Ectodermal cell (in vitro differentiated cells): ENCODE results near the gene ACER1.
"Not testable (repeated sequence)": the region's sequence is repeated elsewhere in the genome, so short reads cannot be mapped to it uniquely, and the experiment has no call there.

Experiments
- H3K27ac ChIP-seq: 2 replicates; pipeline ENCODE4 v1.7.0; 2013; ENCODE audit warnings: mild to moderate bottlenecking, low read depth, low read length; ENCODE audit not compliant: insufficient read depth, poor library complexity, severe bottlenecking
- H3K27me3 ChIP-seq: 2 replicates; pipeline ENCODE4 v1.7.0; 2013; ENCODE audit warnings: mild to moderate bottlenecking, low read length; ENCODE audit not compliant: insufficient read depth, control insufficient read depth, poor library complexity, severe bottlenecking
- H3K36me3 ChIP-seq: one replicate; pipeline ENCODE4 v1.7.0; 2013; ENCODE audit warnings: low read length; ENCODE audit not compliant: control insufficient read depth, insufficient read depth
- H3K4me1 ChIP-seq: one replicate; pipeline ENCODE4 v1.7.0; 2013; ENCODE audit warnings: low read length; ENCODE audit not compliant: control insufficient read depth, insufficient read depth
- H3K4me3 ChIP-seq: 2 replicates; pipeline ENCODE4 v1.7.0; 2013; ENCODE audit warnings: low read depth, low read length, control low read depth; ENCODE audit not compliant: insufficient read depth
- H3K9me3 ChIP-seq: 2 replicates; pipeline ENCODE4 v1.7.0; 2013; ENCODE audit warnings: mild to moderate bottlenecking, low read length, moderate library complexity; ENCODE audit not compliant: control insufficient read depth
- WGBS, 2 experiments: methylation state at CpG; one replicate each; pipeline ENCODE4 v1.1.7; 2013; ENCODE audit warnings: missing lambda C conversion rate in 2 of 2; 5-methylcytosine and 5-hydroxymethylcytosine counted together

Gene ACER1

GRCh38 chr19:6298413-6298812, 35.0 kb downstream of the ACER1 start:
- no peaks in the 10 kb centered on the region for H3K4me1 ChIP-seq
- peaks cover 5% of the 10 kb centered on the region for H3K9me3 ChIP-seq
- H3K27me3 ChIP-seq = no peaks in the 10 kb centered on the region
- H3K4me3 ChIP-seq = no peak overlapping the region
- no peak overlapping the region for H3K27ac ChIP-seq
- 82 to 85% methylated on average over 5 of the region's 5 CpGs for WGBS, 2 experiments
- H3K36me3 ChIP-seq = no peaks in the 10 kb centered on the region

- no peak overlapping the region for H3K27ac ChIP-seq
- no peak overlapping the region for H3K4me3 ChIP-seq
- H3K4me1 ChIP-seq = no peaks in the 10 kb centered on the region
- H3K27me3 ChIP-seq = no peaks in the 10 kb centered on the region
- WGBS, 2 experiments = 78 to 83% methylated on average over 5 to 6 of the region's 6 CpGs
- H3K36me3 ChIP-seq = no peaks in the 10 kb centered on the region
- H3K9me3 ChIP-seq = peaks cover 7% of the 10 kb centered on the region
Measured at GRCh38 chr19:6297202-6297601, 36.2 kb downstream of the ACER1 start.

GRCh38 chr19:6292006-6292405, 41.4 kb downstream of the ACER1 start:
- no peaks in the 10 kb centered on the region for H3K4me1 ChIP-seq
- H3K27ac ChIP-seq = no peak overlapping the region
- H3K36me3 ChIP-seq = no peaks in the 10 kb centered on the region
- 79 to 91% methylated on average over 4 of the region's 4 CpGs for WGBS, 2 experiments
- H3K9me3 ChIP-seq = peaks cover 14% of the 10 kb centered on the region
- no peak overlapping the region for H3K4me3 ChIP-seq
- no peaks in the 10 kb centered on the region for H3K27me3 ChIP-seq

GRCh38 chr19:6288737-6289136, 44.7 kb downstream of the ACER1 start:
- Histone ChIP-seq H3K27ac (no peak overlapping the region), H3K36me3 (no peaks in the 10 kb centered on the region), H3K9me3 (peaks cover 9% of the 10 kb centered on the region), H3K27me3 (no peaks in the 10 kb centered on the region), H3K4me3 (no peak overlapping the region), H3K4me1 (no peaks in the 10 kb centered on the region)
- 88 to 90% methylated on average over 1 of the region's 1 CpG for WGBS, 2 experiments

GRCh38 chr19:6287269-6287885, 46.0 kb downstream of the ACER1 start:
- Histone ChIP-seq H3K36me3 (no peaks in the 10 kb centered on the region), H3K4me3 (no peak overlapping the region), H3K4me1 (no peaks in the 10 kb centered on the region), H3K27me3 (no peaks in the 10 kb centered on the region), H3K27ac (no peak overlapping the region), H3K9me3 (peaks cover 9% of the 10 kb centered on the region)
- 76 to 84% methylated on average over 5 to 6 of the region's 6 CpGs for WGBS, 2 experiments

GRCh38 chr19:6286676-6287075, 46.7 kb downstream of the ACER1 start:
- no peak overlapping the region for H3K27ac ChIP-seq
- H3K36me3 ChIP-seq = no peaks in the 10 kb centered on the region
- H3K9me3 ChIP-seq = peaks cover 7% of the 10 kb centered on the region
- 78 to 83% methylated on average over 4 of the region's 4 CpGs for WGBS, 2 experiments
- no peaks in the 10 kb centered on the region for H3K4me1 ChIP-seq
- no peak overlapping the region for H3K4me3 ChIP-seq
- H3K27me3 ChIP-seq = no peaks in the 10 kb centered on the region

GRCh38 chr19:6282393-6282792, 51.0 kb downstream of the ACER1 start:
- not testable (repeated sequence) for H3K9me3 ChIP-seq, H3K36me3 ChIP-seq, H3K27me3 ChIP-seq, H3K27ac ChIP-seq, H3K4me3 ChIP-seq
- peaks cover 16% of the 10 kb centered on the region for H3K4me1 ChIP-seq
- WGBS, 2 experiments = 90% methylated on average over 2 to 6 of the region's 6 CpGs

GRCh38 chr19:6279931-6280591, 53.4 kb downstream of the ACER1 start, which contains the start of gene MLLT1:
Gene MLLT1 (minus strand): TSS chr19:6279975. CDS start chr19:6279784, 191 bp downstream.
- Histone ChIP-seq H3K9me3 (no peaks in the 10 kb centered on the region), H3K36me3 (no peaks in the 10 kb centered on the region), H3K4me1 (peaks cover 27% of the 10 kb centered on the region), H3K27ac (no peak within 1 kb of the TSS), H3K4me3 (peak within 1 kb of the TSS; percentile 90), H3K27me3 (no peaks in the 10 kb centered on the region)
- WGBS, 2 experiments = 7 to 8% methylated on average over 66 of the region's 66 CpGs

GRCh38 chr19:6279620-6279930, 53.8 kb downstream of the ACER1 start:
- H3K36me3 ChIP-seq = no peaks in the 10 kb centered on the region
- peaks cover 29% of the 10 kb centered on the region for H3K4me1 ChIP-seq
- peak overlapping the region; percentile 90 for H3K4me3 ChIP-seq
- WGBS, 2 experiments = 0% methylated on average over 59 of the region's 59 CpGs
- no peaks in the 10 kb centered on the region for H3K27me3 ChIP-seq
- H3K9me3 ChIP-seq = no peaks in the 10 kb centered on the region
- no peak overlapping the region for H3K27ac ChIP-seq

- WGBS, 2 experiments = 13% methylated on average over 36 of the region's 36 CpGs
- Histone ChIP-seq H3K36me3 (no peaks in the 10 kb centered on the region), H3K4me1 (peaks cover 35% of the 10 kb centered on the region), H3K4me3 (peak overlapping the region; percentile 90), H3K27me3 (no peaks in the 10 kb centered on the region), H3K9me3 (no peaks in the 10 kb centered on the region), H3K27ac (no peak overlapping the region)
Measured at GRCh38 chr19:6278740-6279619, 54.4 kb downstream of the ACER1 start.
